SH-SY5Y (cell line): ENCODE data around the gene ZNF296.

ENCODE experiments used
- GATA2 ChIP-seq: IDR thresholded peaks from 2 replicates; pipeline ENCODE4 v1.6.1; 2011; ENCODE audit warnings: mild to moderate bottlenecking, low read depth, low read length
- GATA3 ChIP-seq: IDR thresholded peaks from 2 replicates; pipeline ENCODE4 v1.6.1; 2011; ENCODE audit warnings: low read depth, mild to moderate bottlenecking, low read length, moderate library complexity

DNA sequence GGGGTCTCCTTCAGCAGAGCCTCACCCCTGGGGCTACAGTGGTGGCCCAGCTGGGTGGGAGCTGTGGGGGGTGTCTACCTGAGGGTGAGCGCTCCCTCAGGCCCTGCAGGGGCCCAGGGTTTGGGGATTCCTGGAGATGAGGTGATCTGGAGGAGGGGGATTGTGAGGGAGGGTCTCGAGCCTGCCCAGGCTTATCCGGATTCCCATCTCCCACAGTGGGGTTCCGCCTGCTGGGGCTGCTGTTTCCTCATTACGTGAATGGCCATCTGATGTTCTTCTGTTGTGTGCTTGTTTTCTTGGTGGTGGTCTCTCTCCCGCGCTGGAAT is 21.1 kb upstream of the ZNF296 start:
- TF ChIP-seq GATA2 (no peak), GATA3 (no peak)
